A549 (cell line): Measurements from ENCODE around the gene TSGA10IP. TPM values are rescaled to one million over a fixed set of nuclear protein-coding genes. Genes with fewer than 3 reads are reported as not detected.

Experiments used
- ATAC-seq, 2 experiments: fragments of 200-7000 bp in 1 of 2; fragments of >200 bp in 1 of 2; cut with Nextera tagmentation in 1 of 2; cut with Tn5 transposase in 1 of 2; 3 replicates each; pipeline versions ENCODE4 v1.8.0 to v1.9.1; 2018 to 2020; ENCODE audit warnings: mild to moderate bottlenecking in 1 of 2, moderate library complexity in 1 of 2
- CTCF ChIA-PET: fragments of 300-600 bp; sonication (Branson Sonifier 250); formaldehyde crosslinking; extraction: SDS; loops from one replicate; lab custom pipeline; 2021; ENCODE audit warnings: antibody characterized with exemption, inconsistent platforms; lab: Yijun Ruan, JAX
- POLR2A ChIA-PET: fragments of 350-600 bp; formaldehyde crosslinking; extraction: SDS; loops from one replicate; lab custom pipeline; 2021; ENCODE audit warnings: antibody characterized with exemption, inconsistent platforms; lab: Yijun Ruan, JAX
- DNase-seq, 2 experiments: peaks; one replicate each; pipeline versions ENCODE4 v3.0.0 to v3.0.0-alpha.2; 2011 to 2016; ENCODE audit warnings: low read depth in 1 of 2, low spot score in 1 of 2
- FAIRE-seq: peaks from 2 replicates; lab custom pipeline; 2011; peaks lifted over from hg19 to GRCh38; lab: Jason Lieb, UNC
- H3K27ac ChIP-seq, 2 experiments: fragments of >200 bp; sonication (Bioruptor Twin); formaldehyde crosslinking; 3 replicates each; pipeline ENCODE4 v1.5.1; 2016 to 2017
- H3K4me1 ChIP-seq: fragments of >200 bp; sonication (Bioruptor Twin); formaldehyde crosslinking; 3 replicates; pipeline ENCODE4 v1.6.1; 2016
- H3K4me2 ChIP-seq: fragments of >200 bp; sonication (Bioruptor Twin); formaldehyde crosslinking; 3 replicates; pipeline ENCODE4 v1.6.1; 2016
- H3K4me3 ChIP-seq: fragments of >200 bp; sonication (Bioruptor Twin); formaldehyde crosslinking; 3 replicates; pipeline ENCODE4 v1.5.1; 2016
- H3K9me3 ChIP-seq: fragments of >200 bp; sonication (Bioruptor Twin); formaldehyde crosslinking; 3 replicates; pipeline ENCODE4 v1.6.1; 2016
- ATOH8 ChIP-seq: fragments of 250-450 bp; sonication (Bioruptor Pico); IDR thresholded peaks from 2 replicates; pipeline ENCODE4 v1.5.0; 2020; ENCODE audit warnings: low read depth, mild to moderate bottlenecking, moderate library complexity
- CBX8 ChIP-seq: fragments of 200-600 bp; sonication (generic); IDR thresholded peaks from 2 replicates; pipeline ENCODE4 v1.6.1; 2016
- CEBPB ChIP-seq, 2 experiments: fragments of >200 bp in 1 of 2; sonication (Bioruptor Twin) in 1 of 2; formaldehyde crosslinking in 1 of 2; IDR thresholded peaks; 2 replicates each; pipeline ENCODE4 v1.6.1; 2012 to 2016
- CHD4 ChIP-seq: fragments of 200-600 bp; sonication (generic); IDR thresholded peaks from 2 replicates; pipeline ENCODE4 v1.6.1; 2016; ENCODE audit warnings: antibody characterized with exemption, mild to moderate bottlenecking, borderline replicate concordance
- E2F6 ChIP-seq: IDR thresholded peaks from 2 replicates; pipeline ENCODE4 v1.6.1; 2012; ENCODE audit warnings: low read depth, borderline replicate concordance
- EP300 ChIP-seq, 2 experiments: fragments of >200 bp; sonication (Bioruptor Twin); formaldehyde crosslinking; IDR thresholded peaks; 2 replicates in 1 of 2; 3 replicates in 1 of 2; pipeline ENCODE4 v1.6.1; 2016 to 2017
- FOSB ChIP-seq: fragments of 250-450 bp; sonication (Bioruptor Pico); IDR thresholded peaks from 2 replicates; pipeline ENCODE4 v1.5.0; 2020; ENCODE audit warnings: mild to moderate bottlenecking, moderate library complexity
- FOSL2 ChIP-seq, 2 experiments: fragments of 450-650 bp in 1 of 2; fragments of >200 bp in 1 of 2; sonication (Bioruptor Twin) in 1 of 2; formaldehyde crosslinking; IDR thresholded peaks; 2 replicates each; pipeline versions ENCODE4 v1.5.0 to v1.6.1; 2016 to 2020; ENCODE audit warnings: mild to moderate bottlenecking in 1 of 2, moderate library complexity in 1 of 2
- FOXS1 ChIP-seq: fragments of 250-450 bp; sonication (Bioruptor Pico); IDR thresholded peaks from 2 replicates; pipeline ENCODE4 v1.5.0; 2020; ENCODE audit warnings: mild to moderate bottlenecking, moderate library complexity
- GATA3 ChIP-seq: IDR thresholded peaks from 2 replicates; pipeline ENCODE4 v1.6.1; 2012; ENCODE audit warnings: borderline replicate concordance
- HMGXB4 ChIP-seq: fragments of 250-450 bp; sonication (Bioruptor Pico); IDR thresholded peaks from 2 replicates; pipeline ENCODE4 v1.5.0; 2021; ENCODE audit warnings: mild to moderate bottlenecking, moderate library complexity, borderline replicate concordance
- HOXA7 ChIP-seq: fragments of 250-450 bp; sonication (Bioruptor Pico); IDR thresholded peaks from 2 replicates; pipeline ENCODE4 v1.5.0; 2020; ENCODE audit warnings: mild to moderate bottlenecking, moderate library complexity
- HOXB13 ChIP-seq: fragments of 250-450 bp; sonication (Bioruptor Pico); IDR thresholded peaks from 2 replicates; pipeline ENCODE4 v1.5.0; 2020; ENCODE audit warnings: low read depth, mild to moderate bottlenecking, moderate library complexity
- HOXB5 ChIP-seq: fragments of 250-450 bp; sonication (Bioruptor Pico); IDR thresholded peaks from 2 replicates; pipeline ENCODE4 v1.5.0; 2020; ENCODE audit warnings: mild to moderate bottlenecking, moderate library complexity
- JUN ChIP-seq, 2 experiments: fragments of >200 bp; sonication (Bioruptor Twin); formaldehyde crosslinking; IDR thresholded peaks; 2 replicates in 1 of 2; 3 replicates in 1 of 2; pipeline ENCODE4 v1.6.1; 2016 to 2017
- KDM5A ChIP-seq: fragments of 200-600 bp; sonication (generic); IDR thresholded peaks from 2 replicates; pipeline ENCODE4 v1.6.1; 2016; ENCODE audit warnings: antibody characterized with exemption, mild to moderate bottlenecking
- MAFK ChIP-seq: fragments of 450-650 bp; IDR thresholded peaks from 2 replicates; pipeline ENCODE4 v1.6.1; 2014; ENCODE audit not compliant: partially characterized antibody
- MAX ChIP-seq: IDR thresholded peaks from 2 replicates; pipeline ENCODE4 v1.6.1; 2012
- MAZ ChIP-seq: fragments of 150-350 bp; IDR thresholded peaks from 2 replicates; pipeline ENCODE4 v1.6.1; 2014; ENCODE audit warnings: antibody characterized with exemption, low read depth, low read length, borderline replicate concordance
- NFE2L2 ChIP-seq: fragments of 150-350 bp; conservative IDR thresholded peaks from 2 replicates; pipeline ENCODE4 v1.6.1; 2014; ENCODE audit warnings: low read length
- NR3C1 ChIP-seq: fragments of >200 bp; sonication (Bioruptor Twin); formaldehyde crosslinking; IDR thresholded peaks from 3 replicates; pipeline ENCODE4 v1.6.1; 2017
- PBX3 ChIP-seq: IDR thresholded peaks from 2 replicates; pipeline ENCODE4 v1.6.1; 2012
- PHF8 ChIP-seq: fragments of 200-600 bp; sonication (generic); IDR thresholded peaks from 2 replicates; pipeline ENCODE4 v1.6.1; 2016; ENCODE audit warnings: low read depth, mild to moderate bottlenecking, antibody characterized with exemption, moderate library complexity, borderline replicate concordance
- POLR2A ChIP-seq: IDR thresholded peaks from 2 replicates; pipeline ENCODE4 v1.6.1; 2012; ENCODE audit warnings: mild to moderate bottlenecking, low read length
- POLR2AphosphoS2 ChIP-seq: conservative IDR thresholded peaks from 2 replicates; pipeline ENCODE4 v1.6.1; 2012; ENCODE audit warnings: low read length, improper control_type of control experiment, inconsistent platforms
- RAD21 ChIP-seq, 2 experiments: fragments of >200 bp in 1 of 2; sonication (Bioruptor Twin) in 1 of 2; formaldehyde crosslinking in 1 of 2; IDR thresholded peaks in 1 of 2; conservative IDR thresholded peaks in 1 of 2; 2 replicates in 1 of 2; 3 replicates in 1 of 2; pipeline ENCODE4 v1.6.1; 2012 to 2018; ENCODE audit warnings: inconsistent platforms in 1 of 2
- RARB ChIP-seq: fragments of 250-450 bp; sonication (Bioruptor Pico); IDR thresholded peaks from 2 replicates; pipeline ENCODE4 v1.8.0; 2021; ENCODE audit warnings: mild to moderate bottlenecking, moderate library complexity
- REST ChIP-seq: fragments of 200-600 bp; sonication (generic); IDR thresholded peaks from 2 replicates; pipeline ENCODE4 v1.6.1; 2016; ENCODE audit warnings: antibody characterized with exemption, mild to moderate bottlenecking, moderate library complexity
- SREBF2 ChIP-seq: fragments of 450-650 bp; IDR thresholded peaks from 2 replicates; pipeline ENCODE4 v1.6.1; 2014; ENCODE audit warnings: mild to moderate bottlenecking, moderate library complexity
- TFCP2L1 ChIP-seq: fragments of 250-450 bp; sonication (Bioruptor Pico); IDR thresholded peaks from 2 replicates; pipeline ENCODE4 v1.5.0; 2021; ENCODE audit warnings: mild to moderate bottlenecking
- ZFP36 ChIP-seq: fragments of 450-650 bp; IDR thresholded peaks from 2 replicates; pipeline ENCODE4 v1.6.1; 2014; ENCODE audit warnings: borderline replicate concordance; ENCODE audit not compliant: partially characterized antibody
- ZNF302 ChIP-seq: fragments of 250-450 bp; sonication (Bioruptor Pico); IDR thresholded peaks from 2 replicates; pipeline ENCODE4 v1.9.0; 2021; ENCODE audit warnings: inconsistent platforms, mild to moderate bottlenecking, moderate library complexity
- ZSCAN20 ChIP-seq: fragments of 250-450 bp; sonication (Bioruptor Pico); IDR thresholded peaks from 2 replicates; pipeline ENCODE4 v1.8.0; 2022; ENCODE audit warnings: mild to moderate bottlenecking, moderate library complexity
- WGBS: methylation state at CpG from one replicate; pipeline ENCODE4 v1.1.6; 2017; ENCODE audit errors: missing lambda C conversion rate; 5-methylcytosine and 5-hydroxymethylcytosine counted together
- polyA plus RNA-seq, 4 experiments: library from polyadenylated mRNA; depleted of rRNA in 3 of 4; stranded (reverse); fragments of >200 nt; fragmentation: RNase III in 1 of 4; extraction: RNeasy Plus Mini Kit Qiagen cat#74134 plus additional on column Dnase treatment in 1 of 4; gene quantifications; 2 replicates in 3 of 4; 3 replicates in 1 of 4; pipeline ENCODE4 v1.2.3, GENCODE V29; 2011 to 2017

TSGA10IP gene
- polyA plus RNA-seq, 2 of the 4 experiments (the other 2 are of a cell fraction), result not detected

- H3K4me3 ChIP-seq, result peak overlapping the region; percentile 93
- no peak for ATAC-seq
- WGBS, result 2% methylated on average over 25 of the region's 28 CpGs
- no peaks in the 10 kb centered on the region for H3K9me3 ChIP-seq
- H3K4me2 ChIP-seq, result peak overlapping the region; percentile 90
- CTCF ChIA-PET, result interaction anchor here (0.6 to 31.6 kb wide), 6 partner anchors 5 to 487 kb away, joined by 3 to 618 read pairs (median 7); partner anchors contain the start of genes C11orf68, CCDC85B, DRAP1 and FIBP
- peaks cover 62% of the 10 kb centered on the region for H3K4me1 ChIP-seq
- FAIRE-seq, result no peak
- POLR2A ChIA-PET, result interaction anchor here (0.7 to 5.7 kb wide), 8 partner anchors 8 to 165 kb away, joined by 3 to 43 read pairs (median 9); partner anchors contain the start of genes CCDC85B and FIBP
- no peak for DNase-seq
- H3K27ac ChIP-seq, result peak overlapping the region; percentile 97
- no peak for TF ChIP-seq HOXA7 (CRISPR knock-in tag)
- peak; percentile 72; the same call in 1 of the 2 replicates for TF ChIP-seq TFCP2L1
- no peak for TF ChIP-seq NR3C1
- TF ChIP-seq EP300 (IDR thresholded peaks at IDR 0.05), result no peak
- TF ChIP-seq FOSB, result no peak; the same call in 1 of the 2 replicates
- TF ChIP-seq ATOH8 (CRISPR knock-in tag), result no peak
- no peak for TF ChIP-seq MAZ
- TF ChIP-seq NFE2L2, result no peak
- no peak for TF ChIP-seq RARB (CRISPR knock-in tag)
- no peak for TF ChIP-seq CHD4
- TF ChIP-seq FOSL2 (IDR thresholded peaks at IDR 0.05), result no peak
- TF ChIP-seq FOSL2 (CRISPR knock-in tag; IDR thresholded peaks at IDR 0.05), result no peak
- no peak for TF ChIP-seq PBX3
- TF ChIP-seq PHF8, result peak; percentile 28; the same call in 1 of the 2 replicates
- no peak for TF ChIP-seq KDM5A
- TF ChIP-seq FOXS1 (CRISPR knock-in tag), result no peak
- TF ChIP-seq MAFK, result no peak
- TF ChIP-seq POLR2AphosphoS2, result no peak
- no peak for TF ChIP-seq E2F6
- TF ChIP-seq RAD21 (conservative IDR thresholded peaks at IDR 0.05 in 1 of 2, IDR thresholded peaks at IDR 0.05 in 1 of 2), result no peak
- no peak for TF ChIP-seq REST
- TF ChIP-seq HMGXB4, result peak; percentile 88
- no peak for TF ChIP-seq ZNF302 (CRISPR knock-in tag)
- TF ChIP-seq GATA3, result no peak; the same call in 1 of the 2 replicates
- no peak for TF ChIP-seq JUN (IDR thresholded peaks at IDR 0.05)
- TF ChIP-seq HOXB5 (CRISPR knock-in tag), result peak; percentile 25; the same call in 1 of the 2 replicates
- TF ChIP-seq CEBPB (IDR thresholded peaks at IDR 0.05), result no peak
- TF ChIP-seq MAX, result no peak
- TF ChIP-seq ZSCAN20 (CRISPR knock-in tag), result no peak
- TF ChIP-seq CBX8, result no peak
- no peak for TF ChIP-seq SREBF2
- TF ChIP-seq HOXB13 (CRISPR knock-in tag), result no peak
- no peak for TF ChIP-seq ZFP36
- no peak for TF ChIP-seq POLR2A
Observed at GRCh38 chr11:65898656-65899355, 46.5 kb upstream of the TSGA10IP start.
